DMS79 treated with DMSO at 0.1 percent for 48 hours (cell line): Measurements from ENCODE around the gene MFAP2.

Experiments
- DNase-seq: peaks from one replicate; lab custom pipeline; 2025; lab: John Stamatoyannopoulos, UW

Gene MFAP2

DNA sequence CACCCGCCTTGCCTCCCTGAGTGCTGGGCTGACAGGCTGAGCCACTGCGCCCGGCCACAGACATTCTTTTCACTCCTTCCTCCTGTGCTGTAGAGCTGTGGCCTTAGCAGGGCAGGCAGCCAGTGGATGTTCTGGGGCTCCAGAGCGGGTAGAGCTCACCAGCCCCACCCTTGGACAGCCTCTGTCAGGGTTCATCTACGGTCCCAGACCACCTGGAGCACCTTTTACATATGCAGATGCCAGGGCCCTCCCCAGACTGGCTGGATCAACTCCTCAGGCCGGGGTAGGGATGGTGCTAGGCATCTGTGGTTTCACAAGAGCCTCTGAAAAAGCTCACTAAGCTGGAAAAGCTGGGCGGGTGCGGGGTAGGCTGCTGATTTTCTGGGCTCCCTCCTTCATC lies 26.7 kb upstream of the MFAP2 start:
- DNase-seq = no peak

DNA sequence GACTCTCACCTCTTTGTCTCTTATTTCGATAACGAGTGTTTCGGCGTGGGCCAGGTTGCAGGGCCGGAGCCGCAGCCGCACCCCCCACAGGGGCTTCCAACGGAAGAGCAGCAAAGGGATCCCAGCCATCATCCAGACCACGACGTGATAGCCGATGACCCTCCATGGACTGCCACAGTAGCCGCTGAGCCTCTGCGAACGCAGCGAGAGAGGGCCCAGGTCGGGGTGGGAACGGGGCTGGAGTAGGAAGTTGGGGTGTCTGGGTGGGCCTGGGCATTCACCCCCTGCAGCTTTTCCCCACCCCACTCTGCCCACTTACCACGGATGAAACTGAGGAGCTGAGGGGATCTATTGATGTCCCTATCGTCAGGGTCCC lies 24.9 kb upstream of the MFAP2 start:
- DNase-seq = no peak

DNA sequence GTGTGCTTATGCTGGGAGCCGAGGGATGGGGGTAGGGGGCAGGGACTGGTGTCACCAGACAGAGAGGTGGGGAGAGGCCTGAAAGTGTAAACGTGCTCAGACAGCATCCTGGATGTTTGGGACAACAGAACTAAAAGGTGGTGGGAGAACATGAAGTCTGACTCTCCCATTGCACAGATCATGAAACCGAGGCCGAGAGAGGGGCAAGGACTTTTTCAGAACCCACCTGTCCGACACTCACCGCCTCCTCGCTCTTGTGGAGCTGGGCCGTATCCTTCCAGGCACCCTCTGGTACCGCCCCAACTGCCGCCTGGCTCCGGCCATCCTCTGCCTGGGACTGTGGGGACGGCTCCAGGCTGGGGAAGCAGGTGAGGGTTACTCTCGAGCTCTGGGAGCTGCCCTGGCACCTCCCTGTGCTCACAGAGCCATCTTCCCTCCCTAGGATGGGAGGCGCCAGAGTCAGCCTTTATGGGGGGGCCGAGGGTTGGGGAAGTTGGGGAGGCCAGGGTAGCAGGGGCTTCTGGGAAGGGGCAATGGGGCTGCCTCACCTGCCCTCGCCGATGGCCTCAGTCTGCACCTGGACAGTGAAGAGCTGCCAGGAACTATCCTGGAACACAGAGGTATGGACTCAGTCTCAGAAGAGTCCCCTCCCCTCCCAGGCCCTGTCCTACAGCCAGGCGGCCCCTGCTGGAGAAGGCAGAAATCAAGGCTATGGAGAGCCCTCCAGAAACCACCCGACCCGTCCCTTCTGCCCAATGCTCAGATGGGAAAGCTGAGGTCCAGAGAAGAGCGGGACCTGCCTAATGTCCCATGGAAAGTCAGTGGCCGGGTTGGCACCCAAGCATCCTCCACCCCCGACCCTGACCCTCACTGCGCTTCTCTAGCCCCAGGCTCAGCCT lies 24.3 kb upstream of the MFAP2 start:
- no peak for DNase-seq

DNA sequence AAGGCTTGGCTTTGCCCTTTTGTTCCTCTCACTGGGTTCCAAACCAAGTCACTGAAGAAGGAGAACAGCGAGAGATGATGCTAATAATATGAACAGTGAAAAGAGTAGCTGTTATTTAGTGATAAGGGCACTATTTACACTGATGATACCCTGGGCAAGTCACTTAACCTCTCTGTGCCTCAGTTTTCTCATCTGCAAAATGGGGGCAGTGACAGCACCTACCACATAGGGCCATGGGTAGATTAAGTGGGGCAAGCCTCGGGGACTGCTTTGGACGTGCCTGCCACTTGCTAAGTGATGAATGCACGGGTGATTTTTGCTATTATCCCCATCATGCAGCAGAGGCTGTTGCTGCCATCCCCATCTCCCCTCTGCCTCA lies 22.1 kb upstream of the MFAP2 start:
- no peak for DNase-seq

DNA sequence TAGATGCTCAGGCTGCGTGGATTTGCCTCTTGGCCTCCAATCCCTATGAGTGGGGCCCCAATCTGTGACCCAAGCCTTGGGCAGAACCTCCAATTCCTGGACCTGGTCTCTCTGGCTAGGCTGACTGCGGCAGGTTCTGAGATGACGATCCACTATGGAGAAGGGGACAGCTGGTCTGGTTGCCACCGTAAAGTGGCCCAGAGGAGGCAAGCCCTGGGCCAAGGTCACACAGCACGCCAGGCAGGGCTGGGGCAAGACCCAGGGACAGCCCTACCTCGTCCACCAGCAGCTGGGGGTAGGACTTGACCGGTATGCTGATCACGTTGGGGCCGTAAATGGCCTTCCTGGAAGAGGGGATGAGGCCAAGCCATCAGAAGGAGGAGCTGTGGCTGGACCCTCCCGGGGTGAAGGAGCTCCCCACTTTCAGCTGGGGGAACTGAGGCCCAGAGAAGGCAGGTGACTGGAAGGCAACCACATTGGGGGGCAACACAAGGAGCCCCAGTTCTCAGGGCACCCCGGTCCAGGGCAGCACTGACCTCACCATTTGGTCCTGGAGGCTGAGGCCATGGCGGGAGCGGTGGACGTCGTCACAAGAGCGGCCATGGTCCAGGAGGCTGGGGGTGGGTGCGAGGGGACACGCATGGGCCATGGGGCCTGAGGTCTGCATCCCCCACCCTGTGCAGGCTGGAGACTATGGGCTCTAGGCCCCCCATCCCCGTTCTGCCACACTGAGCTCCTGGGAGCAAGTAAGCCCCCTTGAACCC lies 21.5 kb upstream of the MFAP2 start:
- DNase-seq = no peak

DNA sequence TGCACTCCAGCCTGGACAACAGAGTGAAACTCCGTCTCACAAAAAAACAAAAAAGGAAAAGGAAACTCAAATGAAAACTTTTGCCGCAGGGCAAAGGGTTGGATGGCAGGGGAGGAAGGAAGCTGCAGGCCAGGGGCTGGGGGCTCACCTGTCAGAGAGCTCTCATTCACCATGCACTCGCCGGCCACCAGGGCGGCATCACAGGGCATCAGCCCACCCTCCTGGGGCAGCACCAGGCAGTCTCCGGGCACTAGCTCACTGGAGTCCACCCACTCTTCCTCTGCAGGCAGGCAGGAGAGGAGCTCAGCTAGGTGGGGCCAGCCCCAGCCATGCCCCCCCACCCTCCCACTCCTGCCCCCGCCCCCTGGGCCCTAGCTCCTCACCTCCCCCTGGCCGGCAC lies 19.4 kb upstream of the MFAP2 start:
- no peak for DNase-seq

DNA sequence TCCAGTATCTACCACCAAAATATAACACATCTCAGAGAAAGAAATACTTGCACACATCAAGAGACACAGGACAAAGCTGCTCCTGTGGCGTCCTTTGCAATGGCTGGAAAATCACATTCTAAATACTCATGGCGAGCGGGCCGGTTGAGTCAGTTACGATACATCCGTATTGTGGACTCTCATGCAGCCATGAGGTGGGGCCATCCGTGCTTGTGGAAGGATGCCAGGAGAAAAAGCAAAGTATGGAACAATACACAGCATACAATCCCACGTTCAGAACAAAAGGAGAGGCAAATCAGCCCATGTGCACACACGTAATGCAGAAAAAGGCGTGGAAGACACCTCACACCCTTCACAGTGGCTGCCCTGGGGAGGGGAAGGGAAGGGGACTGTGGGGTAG lies 18.2 kb upstream of the MFAP2 start:
- no peak for DNase-seq

DNA sequence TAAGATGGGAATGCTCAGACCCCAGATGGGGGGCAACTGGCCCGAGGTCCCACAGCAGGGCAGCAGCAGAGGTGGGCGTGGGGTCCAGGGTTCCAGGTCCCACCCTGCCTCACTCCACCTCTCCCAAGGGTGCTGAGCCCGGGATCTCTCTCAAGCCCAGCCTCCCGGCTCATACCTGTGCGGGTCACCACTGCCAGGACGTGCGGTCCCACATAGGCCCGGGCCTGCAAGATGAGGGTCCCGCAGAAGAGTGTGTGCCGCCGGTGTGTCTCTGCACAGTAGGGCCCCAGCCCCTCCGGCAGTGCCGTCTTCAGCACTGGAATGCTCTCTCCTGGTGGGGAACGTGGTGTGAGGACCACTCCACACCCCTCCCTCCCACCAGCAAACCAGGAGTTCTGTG lies 16.4 kb upstream of the MFAP2 start:
- DNase-seq = no peak

DNA sequence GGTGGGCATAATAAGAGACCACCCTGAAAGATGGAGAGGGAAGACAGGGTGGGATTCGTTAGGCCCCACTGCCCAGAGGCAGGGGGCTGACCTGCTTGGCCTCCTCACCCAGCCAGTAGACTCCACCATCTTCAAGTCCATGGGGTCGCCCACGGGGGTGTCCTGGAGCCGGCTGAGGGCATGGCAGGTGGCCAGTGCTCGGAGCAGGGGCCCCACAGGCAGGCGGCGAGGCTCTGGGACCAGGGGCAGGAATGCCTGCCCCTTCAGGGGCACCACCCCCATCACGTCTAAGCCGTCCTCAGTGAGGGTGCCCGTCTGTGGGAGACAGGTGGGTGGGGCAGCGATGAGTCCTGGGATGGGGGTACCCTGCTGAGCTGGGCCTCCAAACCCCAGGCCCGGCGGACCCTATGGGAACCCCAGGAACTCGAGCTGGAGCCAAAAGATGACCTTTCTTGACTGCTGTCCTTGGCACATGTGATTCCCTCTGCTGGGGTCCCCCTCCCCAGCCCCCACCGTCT lies 13.2 kb upstream of the MFAP2 start:
- DNase-seq = no peak

DNA sequence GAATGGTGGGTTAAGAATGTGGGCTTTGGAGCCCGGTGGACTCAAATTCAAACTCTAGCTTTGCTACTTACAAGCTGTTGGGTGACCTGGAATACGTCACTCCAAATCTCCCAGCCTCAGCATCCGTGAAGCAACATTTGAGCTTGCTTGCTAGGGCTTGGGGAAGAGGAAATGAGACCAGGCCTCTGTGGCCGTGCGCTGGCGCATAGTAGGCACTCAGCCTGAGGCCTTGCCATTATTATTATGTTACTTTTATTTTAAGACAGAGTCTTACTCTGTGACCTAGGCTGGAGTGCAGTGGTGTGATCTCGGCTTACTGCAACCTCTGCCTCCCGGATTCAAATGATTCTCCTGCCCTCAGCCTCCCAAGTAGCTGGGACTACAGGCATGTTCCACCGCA lies 12.3 kb upstream of the MFAP2 start:
- DNase-seq = no peak

DNA sequence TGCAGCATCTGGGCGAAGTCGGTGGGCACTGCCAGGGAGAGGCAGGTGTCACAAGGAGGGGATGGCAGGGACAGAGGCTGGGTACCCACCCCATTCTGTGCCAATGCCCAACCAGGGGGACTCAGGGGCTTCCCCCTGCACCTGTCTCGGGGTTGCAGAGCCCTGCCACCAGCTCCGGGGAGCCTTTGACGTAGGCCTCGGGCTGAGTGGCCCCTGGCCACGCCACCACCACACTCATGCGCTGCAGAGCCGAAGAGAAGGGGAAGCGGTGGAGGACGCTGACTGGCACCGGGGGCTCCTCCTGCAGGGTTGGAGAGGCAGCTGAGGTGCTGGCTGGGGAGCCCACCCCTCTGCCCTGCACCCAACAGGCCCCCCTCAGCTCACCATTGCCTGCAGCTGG lies 11.7 kb upstream of the MFAP2 start:
- no peak for DNase-seq

DNA sequence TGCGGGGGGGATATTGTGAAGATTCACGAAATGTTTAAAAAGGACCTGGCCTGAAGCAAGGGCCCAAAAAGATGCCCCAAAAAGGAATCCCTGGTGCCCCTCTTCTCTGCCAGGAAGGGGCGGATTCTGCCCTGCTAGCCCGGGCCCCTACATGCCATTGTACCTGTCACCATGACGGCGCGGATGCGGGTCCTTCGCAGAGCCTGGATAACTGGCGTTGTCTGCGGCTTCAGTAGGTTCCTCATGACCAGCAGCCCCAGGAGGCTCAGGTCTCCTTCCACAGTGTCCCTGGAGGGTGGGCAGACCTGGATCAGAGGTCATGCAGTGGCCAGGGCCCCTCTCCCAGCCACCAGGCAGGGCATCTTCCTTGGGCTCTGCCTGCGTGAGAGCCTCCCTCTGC lies 11.2 kb upstream of the MFAP2 start:
- no peak for DNase-seq

DNA sequence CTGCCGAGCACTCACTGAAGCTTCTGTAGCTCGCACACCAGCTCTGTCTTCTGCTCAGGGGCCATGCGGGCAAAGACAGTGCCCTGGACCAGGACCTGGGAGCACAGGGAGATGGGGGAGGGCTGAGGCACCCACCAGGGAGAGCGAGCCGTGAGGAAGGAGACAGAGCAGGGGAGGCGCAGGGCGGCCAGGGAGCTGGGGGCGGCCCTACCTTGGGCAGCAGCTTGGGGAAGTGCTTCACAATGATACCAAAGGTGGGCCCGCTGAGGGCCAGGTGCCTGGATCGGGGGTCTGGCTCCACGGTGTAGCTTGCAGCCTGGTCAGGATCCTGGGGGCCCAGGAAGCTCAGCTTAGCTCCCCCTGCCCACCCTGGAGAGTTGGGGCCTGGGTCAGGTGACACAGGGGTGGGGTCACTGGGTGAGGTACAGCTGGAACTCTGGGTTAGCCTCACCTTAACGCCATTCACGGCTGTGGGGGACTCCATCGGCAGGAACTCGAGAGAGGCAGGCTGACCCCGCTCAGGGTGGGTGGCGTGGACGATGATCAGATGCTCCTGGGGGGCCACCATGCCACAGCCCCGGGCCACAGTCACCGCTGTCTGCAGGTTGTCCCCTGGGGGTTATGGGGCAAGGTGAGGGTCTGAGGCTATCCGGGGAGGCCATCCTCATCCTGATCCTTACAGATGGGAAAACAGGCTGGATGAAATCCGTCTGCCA lies 9.4 kb upstream of the MFAP2 start:
- DNase-seq = no peak

DNA sequence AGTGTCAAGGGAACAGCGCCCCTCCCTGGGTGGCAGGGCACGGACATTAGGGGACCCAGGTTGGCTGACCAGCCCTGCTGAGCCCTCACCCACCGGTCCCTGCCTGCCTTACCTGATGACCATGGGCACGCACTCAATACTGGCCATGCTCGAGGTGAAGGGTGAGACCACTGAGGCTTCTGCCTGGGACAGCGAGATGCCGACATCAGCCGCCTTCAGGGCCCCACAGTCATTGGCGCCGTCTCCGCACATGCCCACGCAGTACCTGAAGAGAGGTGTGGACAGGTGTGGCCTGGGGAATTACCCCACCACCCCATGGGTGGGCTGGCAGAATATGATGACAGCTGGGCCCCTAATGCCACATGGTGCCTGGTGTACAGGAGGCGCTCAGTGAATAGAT lies 7.8 kb upstream of the MFAP2 start:
- DNase-seq = no peak

DNA sequence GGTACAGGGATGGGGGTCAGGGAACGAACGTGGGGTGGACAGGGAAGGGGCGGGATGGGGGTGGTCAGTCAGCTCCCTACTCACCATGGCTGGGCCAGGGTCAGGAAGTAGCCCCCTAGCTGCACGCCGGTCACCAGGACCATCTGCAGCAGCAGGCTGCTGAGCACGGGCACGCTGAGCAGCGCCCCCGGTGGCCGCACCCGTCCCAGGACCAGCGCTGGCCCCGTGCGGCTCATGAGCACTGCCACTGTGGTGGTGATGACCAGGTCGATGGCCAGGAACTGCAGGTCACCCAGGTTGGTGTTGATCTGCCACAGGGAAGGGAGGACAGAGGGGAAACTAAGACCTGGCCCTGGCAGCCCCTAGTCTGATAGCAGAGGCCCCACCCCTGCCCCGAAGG lies 6.5 kb upstream of the MFAP2 start:
- DNase-seq = no peak

DNA sequence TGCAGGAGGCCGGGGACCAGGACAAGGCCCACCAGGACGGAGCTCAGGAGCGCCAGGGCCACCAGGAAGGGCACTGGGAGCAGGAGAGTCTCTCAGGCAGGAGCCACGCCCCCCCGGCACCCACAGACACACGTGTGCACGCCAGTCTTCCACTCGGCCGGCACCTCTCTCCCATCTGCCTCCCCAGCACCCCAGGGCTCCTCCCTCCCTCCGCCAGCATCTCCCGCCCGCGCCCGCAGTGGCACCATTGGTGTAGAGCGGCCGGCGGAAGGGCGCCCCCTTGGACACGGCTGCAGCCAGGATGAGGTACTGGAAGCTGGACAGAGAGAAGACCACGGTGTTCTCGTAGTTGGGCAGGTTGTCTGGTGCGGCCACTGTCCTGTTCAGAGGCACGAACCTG lies 6.1 kb upstream of the MFAP2 start:
- DNase-seq = no peak

DNA sequence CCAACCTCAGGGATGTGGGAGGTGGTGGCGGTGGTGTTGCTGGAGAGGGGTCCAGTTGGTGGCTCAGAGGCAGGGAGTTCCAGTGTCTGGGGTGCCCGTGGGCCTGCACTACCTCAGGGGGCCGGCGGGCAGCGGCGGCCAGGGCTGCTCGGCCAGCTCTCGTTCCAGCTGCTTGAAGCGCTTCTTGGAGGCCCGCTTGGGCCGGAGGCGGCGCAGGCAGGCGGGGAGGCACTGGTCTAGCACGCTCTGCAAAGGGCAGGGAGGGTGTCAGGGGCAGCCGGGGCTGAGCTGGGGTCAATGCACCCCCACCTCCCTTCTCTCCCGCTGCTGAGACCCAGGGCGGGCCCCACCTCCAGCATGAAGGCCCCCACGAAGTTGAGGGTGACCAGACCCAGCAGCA lies 5.7 kb upstream of the MFAP2 start:
- no peak for DNase-seq

DNA sequence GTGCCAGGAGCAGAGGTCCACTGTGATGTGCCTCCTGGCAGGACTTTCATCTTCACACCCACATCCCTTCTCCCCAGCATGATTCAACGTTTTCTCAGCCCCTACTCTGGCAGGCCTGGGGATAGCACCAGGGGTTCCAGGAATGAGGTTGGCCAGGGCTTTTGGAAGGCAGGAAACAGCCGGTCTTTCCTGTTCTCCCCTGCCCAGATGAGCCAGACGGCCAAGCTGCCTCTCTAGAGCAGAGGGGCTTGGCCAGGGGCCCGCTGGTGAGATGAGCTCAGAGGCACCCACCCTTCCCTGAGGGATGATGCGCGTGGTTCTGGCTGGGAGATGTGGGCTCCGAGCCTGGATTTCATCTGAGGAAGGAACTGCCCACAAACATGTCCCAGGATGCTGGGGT lies 4.3 kb upstream of the MFAP2 start:
- DNase-seq = no peak

DNA sequence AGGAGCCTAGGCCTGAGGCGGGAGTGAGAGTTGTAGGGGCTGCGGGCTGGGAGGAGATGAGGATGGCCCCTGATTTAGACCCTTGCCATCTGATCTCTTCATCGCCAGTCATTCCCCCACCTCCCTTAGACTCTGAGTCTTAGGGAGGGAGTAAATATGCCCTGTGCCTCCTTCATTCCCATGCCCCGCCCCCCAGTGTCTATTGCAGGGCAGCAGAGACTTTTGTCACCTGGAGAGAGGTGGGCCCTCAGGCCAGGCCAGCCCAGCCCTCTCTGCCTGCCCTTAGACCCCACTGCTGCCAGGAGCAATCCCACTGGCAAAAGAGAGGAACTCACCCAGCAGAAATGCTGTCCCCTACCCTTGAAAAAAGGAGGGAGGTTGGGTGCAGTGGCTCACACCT lies 3.2 kb upstream of the MFAP2 start:
- no peak for DNase-seq

DNA sequence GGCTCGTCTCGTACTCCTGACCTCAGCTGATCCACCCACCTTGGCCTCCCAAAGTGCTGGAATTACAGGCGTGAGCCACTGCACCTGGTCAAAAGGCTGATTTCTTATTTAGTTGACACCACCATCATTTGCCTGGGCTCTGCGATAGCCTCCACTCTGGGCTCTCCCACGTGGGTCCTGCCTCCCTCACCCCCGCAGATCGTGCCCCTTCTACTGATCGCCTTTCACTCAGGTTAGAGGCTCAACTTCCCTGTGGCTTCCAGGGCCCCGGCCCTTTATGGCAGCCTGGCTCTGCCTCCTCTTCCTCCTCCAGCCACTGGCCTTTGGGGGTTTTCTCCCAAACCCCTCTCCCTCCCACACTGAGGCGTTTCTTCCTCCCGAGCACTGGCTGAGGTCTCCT lies 2.5 kb upstream of the MFAP2 start:
- no peak for DNase-seq

DNA sequence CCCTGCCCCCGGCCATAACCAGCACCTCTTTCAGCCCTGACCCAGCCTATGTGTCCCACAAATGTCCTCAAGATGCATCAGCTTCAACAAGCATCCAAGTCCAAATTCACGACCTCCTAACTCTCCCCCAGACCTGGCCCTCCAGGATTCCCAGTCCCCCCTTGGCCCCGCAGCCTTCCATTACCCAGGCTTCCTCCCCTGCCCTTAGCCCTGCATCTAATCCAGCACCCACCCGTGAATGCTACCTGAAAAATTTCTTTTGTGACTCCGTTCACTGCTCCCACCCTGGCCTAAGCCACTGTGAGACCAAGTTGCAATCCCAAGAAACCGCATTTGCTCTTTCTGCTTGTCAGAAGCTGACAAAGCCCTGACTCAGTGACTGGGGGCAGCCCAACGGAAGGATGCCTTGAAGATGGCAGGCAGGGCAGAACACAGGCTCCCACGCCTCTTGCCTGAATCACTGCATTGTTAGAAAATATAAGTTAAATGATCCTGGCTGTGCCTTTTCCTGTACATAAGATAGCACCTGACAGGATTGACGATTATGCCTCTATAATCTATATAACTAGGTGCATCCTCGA lies 939 bp upstream of the MFAP2 start:
- DNase-seq = no peak
